ENCODE data around the gene NHSL1.

DNA sequence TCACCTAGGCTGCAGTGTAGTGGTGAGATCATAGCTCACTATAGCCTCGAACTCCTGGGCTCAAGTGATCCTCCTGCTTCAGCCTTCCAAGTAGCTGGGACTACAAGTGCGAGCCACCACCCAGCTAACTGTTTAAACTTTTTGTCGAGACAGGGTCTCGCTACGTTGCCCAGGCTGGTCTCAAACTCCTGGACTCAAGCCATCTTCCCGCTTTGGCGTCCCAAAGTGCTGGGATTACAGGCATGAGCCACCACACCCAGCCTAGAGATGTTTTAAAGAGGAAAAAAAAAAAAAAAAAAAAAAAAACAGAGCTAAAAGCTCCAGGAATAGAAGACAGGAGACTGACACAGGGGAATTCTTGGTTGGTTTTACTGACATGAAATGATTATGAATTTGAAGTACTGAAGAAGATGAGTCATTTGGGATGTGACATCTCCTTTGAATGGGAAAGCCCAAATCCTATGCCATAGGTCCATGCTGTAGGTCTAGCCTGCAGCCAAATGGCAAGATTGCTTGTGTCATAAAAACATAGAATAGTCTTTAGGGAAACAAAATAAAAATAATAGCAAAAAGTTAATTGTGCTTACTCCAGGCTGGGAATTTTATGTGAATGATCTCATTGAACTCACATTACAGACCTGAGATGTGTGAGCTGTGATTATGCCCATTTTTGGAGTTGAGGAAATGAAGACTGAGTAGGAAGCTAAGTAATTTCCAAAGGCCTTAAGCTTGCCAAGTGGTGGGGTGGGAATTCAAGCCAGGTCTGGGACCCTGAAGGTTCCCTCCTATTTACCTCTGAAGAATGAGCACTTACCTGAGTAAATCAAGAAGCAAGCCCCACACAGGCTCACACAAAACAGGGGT is 24.3 kb upstream of the NHSL1 start:
- no peak for TF ChIP-seq CTCF (IDR thresholded peaks at IDR 0.05)
- TF ChIP-seq POLR2A (IDR thresholded peaks at IDR 0.05) = no peak
- no peak for TF ChIP-seq EP300 (IDR thresholded peaks at IDR 0.05)

All from ovary (tissue), 3 donors.